ENCODE results near the gene TMEM181.
"Not testable (repeated sequence)": the region's sequence is repeated elsewhere in the genome, so short reads cannot be mapped to it uniquely, and the experiment has no call there.

The TMEM181 gene

GRCh38 chr6:158536891-158537798, 22.7 kb upstream of the TMEM181 start:
- no peak for DNase-seq (ENCODE audit: extremely low read depth in 1 of 2, low read depth in 1 of 2)

GRCh38 chr6:158538741-158539140, 21.1 kb upstream of the TMEM181 start:
- DNase-seq (ENCODE audit: extremely low read depth in 1 of 2, low read depth in 1 of 2), result no peak

GRCh38 chr6:158539413-158539812, 20.5 kb upstream of the TMEM181 start:
- DNase-seq (ENCODE audit: extremely low read depth in 1 of 2, low read depth in 1 of 2), result no peak

GRCh38 chr6:158539881-158540280, 20.0 kb upstream of the TMEM181 start:
- DNase-seq (ENCODE audit: extremely low read depth in 1 of 2, low read depth in 1 of 2), result no peak

- DNase-seq (ENCODE audit: extremely low read depth in 1 of 2, low read depth in 1 of 2), result no peak
These were observed 16.2 kb upstream of the TMEM181 start for GRCh38 chr6:158543606-158544185.

GRCh38 chr6:158544428-158544827, 15.5 kb upstream of the TMEM181 start:
- DNase-seq (ENCODE audit: extremely low read depth in 1 of 2, low read depth in 1 of 2), result no peak

GRCh38 chr6:158545043-158545966, 14.6 kb upstream of the TMEM181 start:
- no peak for DNase-seq (ENCODE audit: extremely low read depth in 1 of 2, low read depth in 1 of 2)

GRCh38 chr6:158548418-158549161, 11.3 kb upstream of the TMEM181 start:
- no peak for DNase-seq (ENCODE audit: extremely low read depth in 1 of 2, low read depth in 1 of 2)

- no peak for DNase-seq (ENCODE audit: extremely low read depth in 1 of 2, low read depth in 1 of 2)
These were observed 7.7 kb upstream of the TMEM181 start for GRCh38 chr6:158552055-158552795.

- DNase-seq (ENCODE audit: extremely low read depth in 1 of 2, low read depth in 1 of 2), result no peak
These were observed 7.1 kb upstream of the TMEM181 start for GRCh38 chr6:158552796-158553138.

- DNase-seq (ENCODE audit: extremely low read depth in 1 of 2, low read depth in 1 of 2), result no peak
These were observed 5.1 kb upstream of the TMEM181 start for GRCh38 chr6:158554611-158555361.

- DNase-seq (ENCODE audit: extremely low read depth in 1 of 2, low read depth in 1 of 2), result no peak
These were observed 3.8 kb upstream of the TMEM181 start for GRCh38 chr6:158556113-158556512.

- DNase-seq (ENCODE audit: extremely low read depth in 1 of 2, low read depth in 1 of 2), result not testable (repeated sequence)
These were observed 2.8 kb upstream of the TMEM181 start for GRCh38 chr6:158557110-158557509.

GRCh38 chr6:158557927-158558326, 2.0 kb upstream of the TMEM181 start:
- DNase-seq (ENCODE audit: extremely low read depth in 1 of 2, low read depth in 1 of 2), result no peak

- DNase-seq (ENCODE audit: extremely low read depth in 1 of 2, low read depth in 1 of 2), result no peak
These were observed 1.2 kb upstream of the TMEM181 start for GRCh38 chr6:158558415-158559306.

GRCh38 chr6:158559338-158559894, 475 bp upstream of the TMEM181 start:
- no peak for DNase-seq (ENCODE audit: extremely low read depth in 1 of 2, low read depth in 1 of 2)

- DNase-seq (ENCODE audit: extremely low read depth in 1 of 2, low read depth in 1 of 2), result no peak
These were observed 987 bp downstream of the TMEM181 start for GRCh38 chr6:158560836-158561320.

Measured in activated CD8-positive, alpha-beta memory T cell treated with anti-CD3 and anti-CD28 coated beads for 1 hour (primary cell).